Measurements from ENCODE around the gene TMUB2.

GRCh38 chr17:44211281-44212265 is 24.8 kb downstream of the TMUB2 start:
- TF ChIP-seq, protein P1, sequence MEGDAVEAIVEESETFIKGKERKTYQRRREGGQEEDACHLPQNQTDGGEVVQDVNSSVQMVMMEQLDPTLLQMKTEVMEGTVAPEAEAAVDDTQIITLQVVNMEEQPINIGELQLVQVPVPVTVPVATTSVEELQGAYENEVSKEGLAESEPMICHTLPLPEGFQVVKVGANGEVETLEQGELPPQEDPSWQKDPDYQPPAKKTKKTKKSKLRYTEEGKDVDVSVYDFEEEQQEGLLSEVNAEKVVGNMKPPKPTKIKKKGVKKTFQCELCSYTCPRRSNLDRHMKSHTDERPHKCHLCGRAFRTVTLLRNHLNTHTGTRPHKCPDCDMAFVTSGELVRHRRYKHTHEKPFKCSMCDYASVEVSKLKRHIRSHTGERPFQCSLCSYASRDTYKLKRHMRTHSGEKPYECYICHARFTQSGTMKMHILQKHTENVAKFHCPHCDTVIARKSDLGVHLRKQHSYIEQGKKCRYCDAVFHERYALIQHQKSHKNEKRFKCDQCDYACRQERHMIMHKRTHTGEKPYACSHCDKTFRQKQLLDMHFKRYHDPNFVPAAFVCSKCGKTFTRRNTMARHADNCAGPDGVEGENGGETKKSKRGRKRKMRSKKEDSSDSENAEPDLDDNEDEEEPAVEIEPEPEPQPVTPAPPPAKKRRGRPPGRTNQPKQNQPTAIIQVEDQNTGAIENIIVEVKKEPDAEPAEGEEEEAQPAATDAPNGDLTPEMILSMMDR (IDR thresholded peaks at IDR 0.05; ENCODE audit: insufficient read depth, low read length, poor library complexity, severe bottlenecking): no peak
- no peak for TF ChIP-seq EZH2phosphoT487 (conservative IDR thresholded peaks at IDR 0.05; ENCODE audit: low read length)

All from SU-DHL-6 (cell line).